Measurements from ENCODE around the gene INTS1. TPM values are rescaled to one million over a fixed set of nuclear protein-coding genes. Genes with fewer than 3 reads are reported as not detected.
A peak's percentile ranks its signal among the peaks of the same experiment; 100 is the strongest.

The INTS1 gene, protein sequence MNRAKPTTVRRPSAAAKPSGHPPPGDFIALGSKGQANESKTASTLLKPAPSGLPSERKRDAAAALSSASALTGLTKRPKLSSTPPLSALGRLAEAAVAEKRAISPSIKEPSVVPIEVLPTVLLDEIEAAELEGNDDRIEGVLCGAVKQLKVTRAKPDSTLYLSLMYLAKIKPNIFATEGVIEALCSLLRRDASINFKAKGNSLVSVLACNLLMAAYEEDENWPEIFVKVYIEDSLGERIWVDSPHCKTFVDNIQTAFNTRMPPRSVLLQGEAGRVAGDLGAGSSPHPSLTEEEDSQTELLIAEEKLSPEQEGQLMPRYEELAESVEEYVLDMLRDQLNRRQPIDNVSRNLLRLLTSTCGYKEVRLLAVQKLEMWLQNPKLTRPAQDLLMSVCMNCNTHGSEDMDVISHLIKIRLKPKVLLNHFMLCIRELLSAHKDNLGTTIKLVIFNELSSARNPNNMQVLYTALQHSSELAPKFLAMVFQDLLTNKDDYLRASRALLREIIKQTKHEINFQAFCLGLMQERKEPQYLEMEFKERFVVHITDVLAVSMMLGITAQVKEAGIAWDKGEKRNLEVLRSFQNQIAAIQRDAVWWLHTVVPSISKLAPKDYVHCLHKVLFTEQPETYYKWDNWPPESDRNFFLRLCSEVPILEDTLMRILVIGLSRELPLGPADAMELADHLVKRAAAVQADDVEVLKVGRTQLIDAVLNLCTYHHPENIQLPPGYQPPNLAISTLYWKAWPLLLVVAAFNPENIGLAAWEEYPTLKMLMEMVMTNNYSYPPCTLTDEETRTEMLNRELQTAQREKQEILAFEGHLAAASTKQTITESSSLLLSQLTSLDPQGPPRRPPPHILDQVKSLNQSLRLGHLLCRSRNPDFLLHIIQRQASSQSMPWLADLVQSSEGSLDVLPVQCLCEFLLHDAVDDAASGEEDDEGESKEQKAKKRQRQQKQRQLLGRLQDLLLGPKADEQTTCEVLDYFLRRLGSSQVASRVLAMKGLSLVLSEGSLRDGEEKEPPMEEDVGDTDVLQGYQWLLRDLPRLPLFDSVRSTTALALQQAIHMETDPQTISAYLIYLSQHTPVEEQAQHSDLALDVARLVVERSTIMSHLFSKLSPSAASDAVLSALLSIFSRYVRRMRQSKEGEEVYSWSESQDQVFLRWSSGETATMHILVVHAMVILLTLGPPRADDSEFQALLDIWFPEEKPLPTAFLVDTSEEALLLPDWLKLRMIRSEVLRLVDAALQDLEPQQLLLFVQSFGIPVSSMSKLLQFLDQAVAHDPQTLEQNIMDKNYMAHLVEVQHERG (N-terminal part only)
- total RNA-seq: 100 to 1,000 TPM; 135 to 137 TPM
- polyA plus RNA-seq: 10 to 100 TPM in 1 of 2 donors, 1 to 10 TPM in 1; 6.0 to 29.2 TPM

DNA sequence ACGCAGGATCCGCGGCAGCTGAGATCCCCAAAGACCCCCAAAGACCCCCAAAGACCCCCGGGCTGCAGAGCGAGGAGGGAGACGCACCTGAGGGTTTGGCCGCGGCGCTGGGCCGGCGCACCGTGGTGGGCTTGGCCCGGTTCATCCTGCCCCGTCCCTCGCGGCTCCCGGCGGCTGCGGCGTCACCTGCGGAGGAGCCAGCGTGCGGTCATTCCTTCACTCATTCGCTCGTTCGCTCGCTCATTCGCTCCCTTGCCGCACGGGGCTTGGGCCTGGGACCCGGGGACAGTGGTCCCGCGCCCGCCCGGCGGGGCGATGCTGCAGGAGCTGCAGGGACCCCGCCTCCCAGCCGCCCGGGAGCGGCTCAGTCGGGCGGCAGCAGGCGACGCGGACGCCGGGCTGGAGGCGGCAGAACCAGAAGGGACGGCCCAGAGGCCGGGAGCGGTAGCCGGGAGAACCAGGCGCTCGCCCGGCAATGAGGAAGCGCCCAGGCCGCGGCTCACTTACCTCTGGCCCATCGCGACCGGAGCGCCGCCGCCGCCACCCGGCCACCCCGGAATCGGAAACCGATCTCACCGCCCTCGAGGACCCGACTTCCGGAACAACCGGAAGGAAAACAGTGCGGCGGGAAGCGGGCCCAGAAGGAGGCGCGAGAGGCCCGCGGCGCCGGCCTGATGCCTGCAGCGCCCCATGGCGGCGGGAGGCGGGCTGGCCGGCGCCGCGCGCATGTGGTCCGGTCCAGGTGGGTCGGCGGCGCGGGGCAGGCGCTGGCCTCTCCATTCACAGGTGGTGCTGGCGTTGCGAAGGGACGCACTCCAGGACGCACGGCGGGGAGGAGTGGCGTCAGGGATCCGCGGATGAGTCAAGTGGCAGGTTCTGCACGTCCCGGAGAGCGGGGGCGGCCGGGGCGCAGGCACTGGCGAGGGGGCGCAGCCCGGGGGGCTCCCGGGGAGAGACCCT is at the start of gene INTS1:
Gene INTS1, minus strand, starts transcription at position 574 of the 960 bp plus-strand sequence. Its CDS starts 429 bp downstream, at position 145.
- no peaks in the 10 kb centered on the region for H3K27me3 ChIP-seq (ENCODE audit: insufficient read depth, low read length)
- peak within 1 kb of the TSS; percentile 59 for H3K27ac ChIP-seq (ENCODE audit: low read depth, low read length)
- H3K27ac Mint-ChIP-seq: peak within 1 kb of the TSS; percentile 68 to 87 (median 81)
- H3K4me1 ChIP-seq (ENCODE audit: insufficient read depth, low read length): peaks cover 34% of the 10 kb centered on the region
- ChIA-PET POLR2A (ENCODE audit: partially characterized antibody) (interaction anchor here (0.6 to 3.8 kb wide), 6 partner anchors 9 to 82 kb away, joined by 3 to 16 read pairs (median 4); no protein-coding TSS in a partner anchor), CTCF (ENCODE audit: partially characterized antibody) (interaction anchor here (0.7 to 1.0 kb wide), 5 partner anchors 11 to 52 kb away, joined by 3 to 5 read pairs (median 4); partner anchors contain the start of gene TMEM184A)
- peaks cover 0 to 3% (median 0%) of the 10 kb centered on the region in 8 donors for H3K9me3 Mint-ChIP-seq
- peaks cover 3 to 27% of the 10 kb centered on the region in 2 donors for H3K36me3 Mint-ChIP-seq
- H3K9me3 ChIP-seq (ENCODE audit: control insufficient read depth in 1 of 2, low read length in 2 of 2): no peaks in the 10 kb centered on the region
- peak; percentile 88 to 90 (median 89) for DNase-seq
- H3K4me1 Mint-ChIP-seq: peaks cover 21 to 40% (median 33%) of the 10 kb centered on the region in 4 donors
- intact Hi-C loops (cut with micrococcal nuclease): loop anchor here (1.0 kb wide), 4 partner anchors 28 to 850 kb away; partner anchors contain the start of genes EIF3B, MICALL2 and PSMG3
- peak within 1 kb of the TSS; percentile 57 to 89 for H3K4me3 ChIP-seq (ENCODE audit: low read length in 2 of 2)
- H3K4me3 Mint-ChIP-seq: peak within 1 kb of the TSS; percentile 83 to 92 (median 86)
- H3K36me3 ChIP-seq (ENCODE audit: insufficient read depth, low read length): peaks cover 20% of the 10 kb centered on the region
- H3K27me3 Mint-ChIP-seq: no peaks in the 10 kb centered on the region

DNA sequence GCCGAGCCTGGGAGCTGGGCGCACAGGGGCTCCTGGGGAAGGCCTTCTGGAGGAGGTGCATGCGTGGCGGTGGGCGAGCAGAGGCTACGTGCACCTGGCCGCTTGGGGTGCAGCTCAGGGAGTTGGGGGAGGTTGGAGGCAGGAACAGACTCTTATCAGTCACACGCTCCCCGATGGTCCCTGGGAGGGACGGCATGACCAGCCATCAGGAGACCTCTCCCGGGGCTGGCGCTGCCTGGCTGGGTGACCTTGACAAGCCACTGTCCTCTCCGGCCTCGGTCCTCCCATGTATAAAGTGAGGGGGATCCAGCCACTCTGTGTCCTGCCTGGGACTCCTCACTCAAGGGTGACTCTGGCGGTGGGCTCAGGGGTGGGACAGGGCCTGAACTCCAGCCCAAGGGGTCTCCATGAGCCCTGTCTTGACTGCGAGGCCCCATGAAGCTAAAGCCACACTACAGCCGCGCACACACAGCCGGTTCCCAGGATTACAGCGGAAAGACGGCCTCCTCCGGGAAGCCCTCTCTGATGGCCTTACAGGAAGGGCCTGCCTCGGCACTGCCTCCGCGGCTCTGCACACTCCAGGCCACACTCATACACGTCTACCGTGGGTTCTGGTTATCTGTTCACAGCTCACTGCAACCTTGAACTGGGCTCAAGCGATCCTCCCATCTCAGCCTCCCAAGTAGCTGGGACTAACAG is 49.5 kb upstream of the INTS1 start:
- POLR2A ChIA-PET (ENCODE audit: partially characterized antibody): interaction anchor here (0.6 to 0.9 kb wide), 2 partner anchors 8 to 21 kb away, joined by 3 to 6 read pairs; no protein-coding TSS in a partner anchor
- intact Hi-C loops (cut with micrococcal nuclease): no loop called here

DNA sequence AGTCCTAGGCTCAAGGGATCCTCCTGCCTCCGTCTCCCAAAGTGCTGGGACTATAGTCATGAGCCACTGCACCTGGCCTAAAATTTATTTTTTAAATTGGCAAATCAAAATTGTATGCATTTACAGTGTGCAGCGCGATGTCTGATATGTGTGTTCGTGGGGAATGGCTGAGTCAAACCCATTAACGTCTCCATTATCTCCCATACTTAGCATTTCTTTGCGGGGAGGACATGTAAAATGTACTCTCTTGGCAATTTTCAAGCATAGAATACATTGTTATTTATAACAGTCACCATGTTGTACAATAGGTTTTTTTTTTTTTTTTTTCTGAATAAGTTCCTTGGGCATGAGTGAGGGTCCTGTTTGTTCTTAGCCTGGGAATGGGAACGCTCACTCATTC is 48.0 kb upstream of the INTS1 start:
- intact Hi-C loops (cut with micrococcal nuclease): no loop called here
- Mint-ChIP-seq H3K36me3 (no peaks in the 10 kb centered on the region), H3K4me1 (peaks cover 4 to 8% (median 5%) of the 10 kb centered on the region in 4 donors), H3K27me3 (no peaks in the 10 kb centered on the region), H3K4me3 (no peak overlapping the region), H3K9me3 (peaks cover 0 to 3% (median 0%) of the 10 kb centered on the region in 8 donors), H3K27ac (no peak overlapping the region)
- DNase-seq: no peak
- H3K36me3 ChIP-seq (ENCODE audit: insufficient read depth, low read length): no peaks in the 10 kb centered on the region
- H3K4me1 ChIP-seq (ENCODE audit: insufficient read depth, low read length): no peaks in the 10 kb centered on the region
- H3K27me3 ChIP-seq (ENCODE audit: insufficient read depth, low read length): no peaks in the 10 kb centered on the region
- H3K4me3 ChIP-seq (ENCODE audit: low read length in 2 of 2): no peak overlapping the region
- H3K27ac ChIP-seq (ENCODE audit: low read depth, low read length): no peak overlapping the region
- no peaks in the 10 kb centered on the region for H3K9me3 ChIP-seq (ENCODE audit: control insufficient read depth in 1 of 2, low read length in 2 of 2)
- ChIA-PET POLR2A (ENCODE audit: partially characterized antibody) (no interaction called here), CTCF (ENCODE audit: partially characterized antibody) (no interaction called here)

More for the DNA sequence above, 49.5 kb upstream of the INTS1 start:
- no peaks in the 10 kb centered on the region for H3K27me3 ChIP-seq (ENCODE audit: insufficient read depth, low read length)
- Mint-ChIP-seq H3K9me3 (peaks cover 0 to 2% (median 0%) of the 10 kb centered on the region in 8 donors), H3K27ac (peak overlapping the region in 2 of 7 donors; percentile 16 to 30), H3K4me3 (no peak overlapping the region), H3K27me3 (peaks cover 0 to 1% of the 10 kb centered on the region in 2 donors), H3K4me1 (peaks cover 3 to 5% (median 4%) of the 10 kb centered on the region in 4 donors), H3K36me3 (no peaks in the 10 kb centered on the region)
- H3K4me3 ChIP-seq (ENCODE audit: low read length in 2 of 2): no peak overlapping the region
- no peak for DNase-seq
- no peaks in the 10 kb centered on the region for H3K4me1 ChIP-seq (ENCODE audit: insufficient read depth, low read length)
- H3K36me3 ChIP-seq (ENCODE audit: insufficient read depth, low read length): no peaks in the 10 kb centered on the region
- CTCF ChIA-PET (ENCODE audit: partially characterized antibody): no interaction called here
- no peaks in the 10 kb centered on the region for H3K9me3 ChIP-seq (ENCODE audit: control insufficient read depth in 1 of 2, low read length in 2 of 2)
- H3K27ac ChIP-seq (ENCODE audit: low read depth, low read length): no peak overlapping the region

DNA sequence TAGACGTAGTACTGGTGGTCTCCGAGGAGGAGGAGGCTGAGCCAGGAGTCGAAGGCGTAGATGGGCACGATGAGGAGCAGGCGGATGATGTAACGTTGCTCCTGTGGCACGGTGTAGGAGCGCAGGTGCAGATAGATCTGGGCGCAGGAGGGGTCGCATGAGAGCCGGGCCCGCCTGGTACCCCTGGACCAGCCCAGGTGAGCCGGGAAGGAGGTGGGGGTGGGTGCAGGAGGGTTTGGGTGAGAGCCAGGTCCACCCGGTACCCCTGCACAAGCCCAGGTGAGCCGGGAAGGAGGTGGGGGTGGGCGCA is 46.6 kb upstream of the INTS1 start:
- no peak overlapping the region for H3K4me3 ChIP-seq (ENCODE audit: low read length in 2 of 2)

DNA sequence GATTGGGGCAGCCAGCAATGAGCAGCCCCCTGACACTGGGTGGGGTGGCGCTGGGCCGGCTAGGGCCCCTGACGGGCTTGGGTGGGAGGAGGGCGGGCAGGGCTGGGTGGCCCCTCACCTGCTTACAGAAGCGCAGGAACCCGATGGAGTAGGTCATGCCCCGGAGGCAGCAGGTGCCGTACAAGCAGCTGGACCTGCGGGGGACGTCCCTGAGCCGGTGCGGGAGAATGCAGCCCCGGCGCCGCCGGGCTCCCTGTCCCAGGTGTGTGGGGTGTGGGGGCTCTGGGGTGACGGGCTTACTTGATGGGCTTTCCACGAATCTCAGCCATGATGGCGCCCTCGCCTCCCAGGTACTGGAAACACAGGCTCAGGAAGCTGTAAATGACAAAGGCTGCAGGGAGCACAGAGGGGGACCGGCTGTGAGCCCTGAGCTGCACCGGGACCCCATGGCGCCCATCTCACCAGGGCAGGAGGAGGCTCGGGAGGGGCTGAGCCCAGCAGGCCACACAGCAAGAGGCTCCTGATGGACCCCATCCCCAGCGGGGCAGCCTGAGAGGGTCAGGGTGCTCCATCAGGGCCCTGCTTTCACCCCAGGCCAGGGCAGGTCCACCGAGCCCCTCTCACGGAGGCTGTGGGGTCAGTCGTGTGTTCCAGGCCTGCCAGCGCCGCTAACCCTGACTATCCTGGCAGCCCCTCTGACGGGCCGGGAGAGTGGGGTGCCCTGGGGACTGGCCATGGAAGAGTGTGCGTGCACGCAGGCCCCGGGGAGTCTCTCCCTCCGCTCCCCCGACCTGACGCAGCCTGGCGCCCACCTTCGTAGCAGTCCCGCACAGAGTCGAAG is 46.0 kb upstream of the INTS1 start:
- Mint-ChIP-seq H3K4me1 (peaks cover 2 to 8% (median 4%) of the 10 kb centered on the region in 4 donors), H3K27me3 (no peaks in the 10 kb centered on the region), H3K4me3 (no peak overlapping the region), H3K27ac (no peak overlapping the region), H3K9me3 (peaks cover 0 to 3% (median 0%) of the 10 kb centered on the region in 8 donors), H3K36me3 (no peaks in the 10 kb centered on the region)
- ChIA-PET POLR2A (ENCODE audit: partially characterized antibody) (no interaction called here), CTCF (ENCODE audit: partially characterized antibody) (no interaction called here)
- no peaks in the 10 kb centered on the region for H3K36me3 ChIP-seq (ENCODE audit: insufficient read depth, low read length)
- no peak overlapping the region for H3K4me3 ChIP-seq (ENCODE audit: low read length in 2 of 2)
- no peaks in the 10 kb centered on the region for H3K9me3 ChIP-seq (ENCODE audit: control insufficient read depth in 1 of 2, low read length in 2 of 2)
- no peak overlapping the region for H3K27ac ChIP-seq (ENCODE audit: low read depth, low read length)
- no peaks in the 10 kb centered on the region for H3K27me3 ChIP-seq (ENCODE audit: insufficient read depth, low read length)
- peak in 1 of 5 donors; percentile 18 for DNase-seq
- intact Hi-C loops (cut with micrococcal nuclease): no loop called here
- H3K4me1 ChIP-seq (ENCODE audit: insufficient read depth, low read length): no peaks in the 10 kb centered on the region

More for the DNA sequence above, 46.6 kb upstream of the INTS1 start:
- ChIA-PET POLR2A (ENCODE audit: partially characterized antibody) (no interaction called here), CTCF (ENCODE audit: partially characterized antibody) (no interaction called here)
- DNase-seq: no peak
- no peaks in the 10 kb centered on the region for H3K9me3 ChIP-seq (ENCODE audit: control insufficient read depth in 1 of 2, low read length in 2 of 2)
- intact Hi-C loops (cut with micrococcal nuclease): no loop called here
- no peaks in the 10 kb centered on the region for H3K36me3 ChIP-seq (ENCODE audit: insufficient read depth, low read length)
- H3K27ac ChIP-seq (ENCODE audit: low read depth, low read length): no peak overlapping the region
- no peaks in the 10 kb centered on the region for H3K36me3 Mint-ChIP-seq
- H3K4me3 Mint-ChIP-seq: no peak overlapping the region
- H3K4me1 ChIP-seq (ENCODE audit: insufficient read depth, low read length): no peaks in the 10 kb centered on the region
- no peaks in the 10 kb centered on the region for H3K27me3 ChIP-seq (ENCODE audit: insufficient read depth, low read length)
- peaks cover 2 to 8% (median 4%) of the 10 kb centered on the region in 4 donors for H3K4me1 Mint-ChIP-seq
- H3K27me3 Mint-ChIP-seq: no peaks in the 10 kb centered on the region
- peaks cover 0 to 3% (median 0%) of the 10 kb centered on the region in 8 donors for H3K9me3 Mint-ChIP-seq
- H3K27ac Mint-ChIP-seq: no peak overlapping the region
